Gastrocnemius medialis (tissue), 4 donors: ENCODE measurements around the gene AGFG2.

Source experiments
- POLR2A ChIP-seq, 2 donors: fragments of 450-650 bp; IDR thresholded peaks; one replicate each; pipeline ENCODE4 v1.6.1; 2017; ENCODE audit warnings: antibody characterized with exemption in 2 of 2, mild to moderate bottlenecking in 2 of 2, moderate library complexity in 2 of 2
- TF ChIP-seq, protein P1 (sequence below), 5 experiments: fragments of 450-650 bp in 3 of 5; fragments of 200-600 bp in 2 of 5; sonication (generic) in 2 of 5; IDR thresholded peaks in 4 of 5; conservative IDR thresholded peaks in 1 of 5; 1 replicate in 4 of 5; 2 replicates in 1 of 5; pipeline ENCODE4 v1.5.1; 2016 to 2019; ENCODE audit warnings: antibody characterized with exemption in 5 of 5, mild to moderate bottlenecking in 3 of 5, moderate library complexity in 3 of 5

DNA sequence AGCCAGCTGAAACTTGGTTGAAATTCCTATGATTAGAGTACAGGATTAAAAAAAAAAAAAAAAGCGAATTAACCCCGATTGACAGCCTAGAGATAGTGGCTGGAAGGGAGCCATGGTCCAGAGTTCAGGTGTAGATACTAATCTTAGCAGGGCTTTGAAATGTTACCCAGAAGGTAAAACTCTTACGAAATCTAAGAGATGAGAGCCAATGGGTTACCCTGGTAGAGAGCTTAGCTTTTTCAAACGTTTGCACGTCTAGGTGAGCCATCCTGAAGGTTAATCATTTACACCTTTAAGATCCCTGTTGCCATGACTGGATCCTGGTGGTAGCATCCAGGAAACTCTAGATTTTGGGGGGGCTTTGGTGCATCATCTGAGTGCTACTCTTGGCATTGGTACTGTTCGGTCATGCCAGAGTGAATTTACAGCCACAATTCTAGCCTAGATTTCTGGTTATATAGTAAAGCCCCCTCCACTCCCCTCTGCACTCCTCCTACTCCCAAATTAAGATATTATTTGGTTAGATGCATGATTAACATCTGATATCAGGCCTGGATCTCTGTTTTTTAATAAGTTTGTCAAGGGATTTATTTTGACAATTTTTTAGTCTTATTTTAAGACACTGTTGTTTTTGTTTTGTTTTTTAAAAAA is 1.2 kb downstream of the AGFG2 start:
- TF ChIP-seq, protein P1, sequence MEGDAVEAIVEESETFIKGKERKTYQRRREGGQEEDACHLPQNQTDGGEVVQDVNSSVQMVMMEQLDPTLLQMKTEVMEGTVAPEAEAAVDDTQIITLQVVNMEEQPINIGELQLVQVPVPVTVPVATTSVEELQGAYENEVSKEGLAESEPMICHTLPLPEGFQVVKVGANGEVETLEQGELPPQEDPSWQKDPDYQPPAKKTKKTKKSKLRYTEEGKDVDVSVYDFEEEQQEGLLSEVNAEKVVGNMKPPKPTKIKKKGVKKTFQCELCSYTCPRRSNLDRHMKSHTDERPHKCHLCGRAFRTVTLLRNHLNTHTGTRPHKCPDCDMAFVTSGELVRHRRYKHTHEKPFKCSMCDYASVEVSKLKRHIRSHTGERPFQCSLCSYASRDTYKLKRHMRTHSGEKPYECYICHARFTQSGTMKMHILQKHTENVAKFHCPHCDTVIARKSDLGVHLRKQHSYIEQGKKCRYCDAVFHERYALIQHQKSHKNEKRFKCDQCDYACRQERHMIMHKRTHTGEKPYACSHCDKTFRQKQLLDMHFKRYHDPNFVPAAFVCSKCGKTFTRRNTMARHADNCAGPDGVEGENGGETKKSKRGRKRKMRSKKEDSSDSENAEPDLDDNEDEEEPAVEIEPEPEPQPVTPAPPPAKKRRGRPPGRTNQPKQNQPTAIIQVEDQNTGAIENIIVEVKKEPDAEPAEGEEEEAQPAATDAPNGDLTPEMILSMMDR (IDR thresholded peaks at IDR 0.05 in 4 of 5, conservative IDR thresholded peaks at IDR 0.05 in 1 of 5), result no peak
- no peak for TF ChIP-seq POLR2A (IDR thresholded peaks at IDR 0.05)
